Prostate gland (tissue), 2 donors: ENCODE measurements around the gene IGBP1.

Source experiments
- POLR2A ChIP-seq: fragments of 450-650 bp; IDR thresholded peaks from one replicate; pipeline ENCODE4 v1.6.1; 2016; ENCODE audit warnings: antibody characterized with exemption, mild to moderate bottlenecking
- TF ChIP-seq, protein P1 (sequence below), 4 experiments: fragments of 200-600 bp in 2 of 4; fragments of 450-650 bp in 2 of 4; sonication (generic) in 2 of 4; IDR thresholded peaks; 1 replicate in 3 of 4; 2 replicates in 1 of 4; pipeline ENCODE4 v1.5.1; 2016 to 2019; ENCODE audit warnings: antibody characterized with exemption in 4 of 4, mild to moderate bottlenecking in 2 of 4, moderate library complexity in 2 of 4

DNA sequence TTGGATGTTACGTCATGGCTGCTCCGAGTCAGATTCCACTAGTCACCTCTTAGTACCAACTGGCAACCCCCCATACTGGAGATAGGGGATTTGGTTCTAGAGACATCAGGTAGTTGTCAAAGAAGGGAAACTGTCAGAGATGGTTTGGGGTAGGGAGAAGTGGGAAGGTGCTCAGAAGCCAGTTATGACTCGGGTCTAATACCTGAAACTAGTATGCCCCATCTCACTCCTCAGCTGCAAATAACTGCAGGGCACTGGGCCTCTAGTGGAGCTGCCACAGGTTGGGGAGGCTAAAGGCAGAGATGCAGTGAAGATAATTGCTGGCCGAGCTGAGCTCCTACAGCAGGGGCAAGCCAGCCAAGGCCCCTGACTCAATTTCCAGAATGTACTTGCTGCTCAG, 41.0 kb upstream of the IGBP1 start:
- TF ChIP-seq, protein P1, sequence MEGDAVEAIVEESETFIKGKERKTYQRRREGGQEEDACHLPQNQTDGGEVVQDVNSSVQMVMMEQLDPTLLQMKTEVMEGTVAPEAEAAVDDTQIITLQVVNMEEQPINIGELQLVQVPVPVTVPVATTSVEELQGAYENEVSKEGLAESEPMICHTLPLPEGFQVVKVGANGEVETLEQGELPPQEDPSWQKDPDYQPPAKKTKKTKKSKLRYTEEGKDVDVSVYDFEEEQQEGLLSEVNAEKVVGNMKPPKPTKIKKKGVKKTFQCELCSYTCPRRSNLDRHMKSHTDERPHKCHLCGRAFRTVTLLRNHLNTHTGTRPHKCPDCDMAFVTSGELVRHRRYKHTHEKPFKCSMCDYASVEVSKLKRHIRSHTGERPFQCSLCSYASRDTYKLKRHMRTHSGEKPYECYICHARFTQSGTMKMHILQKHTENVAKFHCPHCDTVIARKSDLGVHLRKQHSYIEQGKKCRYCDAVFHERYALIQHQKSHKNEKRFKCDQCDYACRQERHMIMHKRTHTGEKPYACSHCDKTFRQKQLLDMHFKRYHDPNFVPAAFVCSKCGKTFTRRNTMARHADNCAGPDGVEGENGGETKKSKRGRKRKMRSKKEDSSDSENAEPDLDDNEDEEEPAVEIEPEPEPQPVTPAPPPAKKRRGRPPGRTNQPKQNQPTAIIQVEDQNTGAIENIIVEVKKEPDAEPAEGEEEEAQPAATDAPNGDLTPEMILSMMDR (IDR thresholded peaks at IDR 0.05): no peak
- TF ChIP-seq POLR2A: no peak
